ENCODE results near the gene ST7L. TPM values are rescaled to one million over a fixed set of nuclear protein-coding genes. Genes with fewer than 3 reads are reported as not detected.
A peak's percentile ranks its signal among the peaks of the same experiment; 100 is the strongest.
"Not testable (repeated sequence)": the region's sequence is repeated elsewhere in the genome, so short reads cannot be mapped to it uniquely, and the experiment has no call there.

The ST7L gene
- total and polyA plus RNA-seq, 9 of the 15 experiments (the other 6 are each of a cell fraction or from before 2014, with no cell fraction given): 9.0 to 32.5 (median 26.6) TPM

DNA sequence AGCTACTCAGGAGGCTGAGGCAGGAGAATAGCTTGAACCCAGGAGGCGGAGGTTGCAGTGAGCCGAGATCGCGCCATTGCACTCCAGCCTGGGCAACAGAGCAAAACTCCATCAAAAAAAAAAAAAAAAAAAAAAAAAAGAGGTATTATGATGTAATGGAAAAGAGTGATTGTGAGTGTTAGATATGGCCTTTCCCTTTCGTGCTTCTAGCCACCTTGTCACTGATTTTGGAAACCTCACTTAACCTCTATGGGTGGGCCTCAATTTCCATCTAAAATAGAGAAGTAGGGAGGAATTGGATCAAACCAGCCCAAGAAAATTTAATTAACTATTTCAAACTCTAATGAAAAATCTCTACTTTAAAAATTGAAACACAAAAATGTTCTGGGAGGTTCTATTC lies 5.6 kb upstream of the ST7L start:
- ATAC-seq; H3K9ac ChIP-seq (ENCODE audit: insufficient read depth in 1 of 2, low read depth in 2 of 2, low read length in 2 of 2); H3K9me3 ChIP-seq (replicated peaks; ENCODE audit: control insufficient read depth, insufficient read depth, low read depth, low read length); CTCF ChIA-PET (ENCODE audit: low intra/inter-chr PET ratio); H3K4me2 ChIP-seq (ENCODE audit: insufficient read depth, low read length); BruUV-seq (replicated peaks); H2AFZ ChIP-seq (ENCODE audit: low read depth, low read length); DNase-seq (ENCODE audit: extremely low read depth in 1 of 4, low spot score in 3 of 4); POLR2A ChIA-PET; FAIRE-seq; H3K4me3 ChIP-seq; H3K27ac ChIP-seq (ENCODE audit: extremely low read depth, low read depth, low read length); H3K27me3 ChIP-seq (ENCODE audit: control insufficient read depth in 2 of 2, insufficient read depth in 2 of 2, low read length in 2 of 2); H3K9me1 ChIP-seq (ENCODE audit: control insufficient read depth, insufficient read depth, low read length); TF ChIP-seq ZBTB40, ATF1 (CRISPR knock-in tag; IDR thresholded peaks at IDR 0.05): not testable (repeated sequence)
- 76% methylated on average over 5 of the region's 5 CpGs for WGBS (ENCODE audit: insufficient coverage, low coverage, missing lambda C conversion rate)
- intact Hi-C loops (cut with micrococcal nuclease) (loop anchor here (10.0 kb wide), 1 partner anchor 180 kb away; no protein-coding TSS in a partner anchor), in situ Hi-C loops (cut with MboI) (loop anchor here (10.0 kb wide), 1 partner anchor 180 kb away; no protein-coding TSS in a partner anchor)
- TF ChIP-seq, protein P1, sequence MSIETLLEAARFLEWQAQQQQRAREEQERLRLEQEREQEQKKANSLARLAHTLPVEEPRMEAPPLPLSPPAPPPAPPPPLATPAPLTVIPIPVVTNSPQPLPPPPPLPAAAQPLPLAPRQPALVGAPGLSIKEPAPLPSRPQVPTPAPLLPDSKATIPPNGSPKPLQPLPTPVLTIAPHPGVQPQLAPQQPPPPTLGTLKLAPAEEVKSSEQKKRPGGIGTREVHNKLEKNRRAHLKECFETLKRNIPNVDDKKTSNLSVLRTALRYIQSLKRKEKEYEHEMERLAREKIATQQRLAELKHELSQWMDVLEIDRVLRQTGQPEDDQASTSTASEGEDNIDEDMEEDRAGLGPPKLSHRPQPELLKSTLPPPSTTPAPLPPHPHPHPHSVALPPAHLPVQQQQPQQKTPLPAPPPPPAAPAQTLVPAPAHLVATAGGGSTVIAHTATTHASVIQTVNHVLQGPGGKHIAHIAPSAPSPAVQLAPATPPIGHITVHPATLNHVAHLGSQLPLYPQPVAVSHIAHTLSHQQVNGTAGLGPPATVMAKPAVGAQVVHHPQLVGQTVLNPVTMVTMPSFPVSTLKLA (conservative IDR thresholded peaks at IDR 0.05): 0 out of 4 replicates have a peak, but pooled peaks of 1 of the 2 experiments have one; percentile 19
- TF ChIP-seq ZBTB40 (IDR thresholded peaks at IDR 0.05): peak; percentile 40; the same call in 1 of the 2 replicates
- peak in 1 of 2 experiments; percentile 22; a peak in 1 of 4 replicates for TF ChIP-seq RCOR1 (IDR thresholded peaks at IDR 0.05; ENCODE audit: borderline replicate concordance in 1 of 2, low read depth in 2 of 2, low read length in 2 of 2)
- peak; percentile 77 for TF ChIP-seq ZNF384 (IDR thresholded peaks at IDR 0.05; ENCODE audit: low read depth, low read length)
- TF ChIP-seq SMARCE1 (IDR thresholded peaks at IDR 0.05): peak; percentile 52; the same call in 1 of the 2 replicates
- TF ChIP-seq, protein P2, sequence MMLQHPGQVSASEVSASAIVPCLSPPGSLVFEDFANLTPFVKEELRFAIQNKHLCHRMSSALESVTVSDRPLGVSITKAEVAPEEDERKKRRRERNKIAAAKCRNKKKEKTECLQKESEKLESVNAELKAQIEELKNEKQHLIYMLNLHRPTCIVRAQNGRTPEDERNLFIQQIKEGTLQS (IDR thresholded peaks at IDR 0.05): peak; percentile 33; the same call in 1 of the 2 replicates
- TF ChIP-seq, protein P2 (CRISPR knock-in tag; conservative IDR thresholded peaks at IDR 0.05): not testable (repeated sequence)
- TF ChIP-seq ATF7 (IDR thresholded peaks at IDR 0.05): peak; percentile 69
- peak; percentile 35; the same call in 1 of the 2 replicates for TF ChIP-seq ATF1 (tag; IDR thresholded peaks at IDR 0.05)
- peak; percentile 34 to 36; a peak in 1 of 4 replicates for TF ChIP-seq KDM1A (IDR thresholded peaks at IDR 0.05)
- Histone ChIP-seq H4K20me1 (replicated peaks; ENCODE audit: control insufficient read depth, insufficient read depth, low read length) (peaks cover 47% of the 10 kb centered on the region), H3K4me1 (replicated peaks in 1 of 2; ENCODE audit: control insufficient read depth in 2 of 2, insufficient read depth in 2 of 2, low read length in 2 of 2) (peaks cover 13 to 26% of the 10 kb centered on the region in 2 experiments), H3K36me3 (ENCODE audit: control insufficient read depth, insufficient read depth, low read length) (peaks cover 65% of the 10 kb centered on the region), H3K79me2 (ENCODE audit: control insufficient read depth, insufficient read depth, low read length) (peaks cover 98% of the 10 kb centered on the region)

Measured in K562 (cell line).